GM08714 (cell line): ENCODE measurements around the gene PPP1R37.

Experiments used
- H3K4me3 ChIP-seq: fragments of 200-500 bp; sonication (Bioruptor generic); 2 replicates; pipeline ENCODE4 v1.5.1; 2014; ENCODE audit warnings: mild to moderate bottlenecking, low read length, inconsistent platforms
- ZNF274 ChIP-seq: IDR thresholded peaks from 2 replicates; pipeline ENCODE4 v1.6.1; 2012; ENCODE audit warnings: mild to moderate bottlenecking, low read depth, low read length

PPP1R37 gene

DNA sequence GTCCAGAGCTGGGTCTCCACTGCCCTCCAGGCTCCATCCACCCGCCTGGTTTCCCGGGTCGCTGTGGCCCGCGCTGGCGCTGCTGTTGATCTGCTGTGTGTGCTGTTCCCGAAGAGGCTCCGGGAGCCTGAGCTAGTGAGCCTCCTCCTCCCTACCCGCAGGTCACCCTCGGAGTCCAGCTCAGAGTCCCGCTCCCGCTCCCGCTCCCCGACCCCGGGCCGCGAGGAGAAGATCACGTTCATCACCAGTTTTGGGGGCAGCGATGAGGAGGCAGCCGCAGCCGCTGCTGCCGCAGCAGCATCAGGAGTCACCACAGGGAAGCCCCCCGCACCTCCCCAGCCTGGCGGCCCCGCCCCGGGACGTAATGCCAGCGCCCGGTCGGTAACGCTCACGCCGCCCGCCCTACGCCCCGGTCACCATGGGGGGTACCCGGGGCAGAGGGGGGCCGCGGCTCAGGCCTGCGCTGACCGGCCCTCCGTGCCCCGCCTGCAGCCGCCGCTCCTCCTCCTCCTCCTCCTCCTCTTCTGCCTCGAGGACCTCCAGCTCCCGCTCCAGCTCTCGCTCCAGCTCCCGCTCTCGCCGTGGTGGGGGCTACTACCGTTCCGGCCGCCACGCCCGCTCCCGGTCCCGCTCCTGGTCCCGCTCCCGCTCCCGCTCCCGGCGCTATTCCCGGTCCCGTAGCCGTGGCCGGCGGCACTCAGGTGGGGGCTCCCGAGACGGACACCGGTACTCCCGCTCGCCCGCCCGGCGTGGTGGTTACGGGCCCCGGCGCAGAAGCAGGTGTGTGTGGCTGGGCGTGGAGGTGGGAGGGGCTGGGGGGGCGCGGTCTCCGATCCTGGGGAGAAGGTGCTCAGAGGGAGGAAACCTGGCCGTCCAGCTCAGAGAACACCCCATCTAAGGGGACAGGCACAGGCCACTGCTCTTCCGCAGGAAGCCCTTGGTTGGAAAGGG, 28.9 kb upstream of the PPP1R37 start:
- no peak overlapping the region for H3K4me3 ChIP-seq
- TF ChIP-seq ZNF274: no peak

DNA sequence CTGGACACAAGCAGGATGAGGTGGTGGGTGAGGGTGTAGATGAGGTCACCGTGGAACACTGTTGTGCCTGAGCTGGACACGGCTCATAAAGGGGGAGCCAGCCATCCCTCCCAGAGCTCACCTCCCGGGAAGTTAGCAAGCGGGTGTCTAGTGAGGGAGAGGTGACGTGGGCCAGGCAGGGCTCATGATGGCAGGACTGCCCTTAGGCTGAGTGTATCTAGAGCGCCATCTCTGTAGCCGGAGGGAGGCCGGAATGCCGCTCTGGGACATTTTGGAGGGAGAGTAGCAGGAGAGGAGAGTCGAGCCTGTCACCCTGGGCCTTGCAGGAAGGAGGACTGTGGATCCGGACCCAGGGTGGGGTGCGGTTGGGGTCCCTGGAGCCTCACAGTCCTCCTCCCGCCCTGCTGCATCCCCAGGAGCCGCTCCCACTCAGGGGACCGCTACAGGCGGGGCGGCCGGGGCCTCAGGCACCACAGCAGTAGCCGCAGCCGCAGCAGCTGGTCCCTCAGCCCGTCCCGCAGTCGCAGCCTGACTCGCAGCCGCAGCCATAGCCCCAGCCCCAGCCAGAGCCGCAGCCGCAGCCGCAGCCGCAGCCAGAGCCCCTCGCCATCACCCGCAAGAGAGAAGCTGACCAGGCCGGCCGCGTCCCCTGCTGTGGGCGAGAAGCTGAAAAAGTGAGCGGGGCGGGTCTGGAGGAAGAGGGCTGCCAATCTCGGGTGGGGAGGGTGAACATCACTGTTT, 25.9 kb upstream of the PPP1R37 start:
- no peak for TF ChIP-seq ZNF274
- no peak overlapping the region for H3K4me3 ChIP-seq

DNA sequence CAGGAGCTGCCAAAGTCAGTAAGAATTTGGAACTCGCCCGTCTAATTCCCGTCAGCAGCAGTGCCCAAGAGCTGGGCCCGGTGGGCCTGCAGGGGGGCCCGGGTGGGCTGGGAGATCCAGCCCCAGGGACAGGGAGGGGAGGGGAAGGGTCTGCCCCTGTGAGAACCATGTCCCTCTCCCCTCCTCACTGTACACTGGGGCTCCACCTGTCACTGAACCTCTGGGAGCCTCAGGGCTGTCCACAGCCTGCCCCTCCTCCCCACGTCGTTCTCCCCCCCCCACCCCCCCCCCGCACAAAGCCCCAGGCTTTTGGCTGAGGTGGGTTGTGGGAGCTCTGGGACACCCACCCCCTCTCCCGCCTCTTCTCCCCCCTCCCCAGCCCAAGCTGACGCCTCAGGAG, 24.9 kb upstream of the PPP1R37 start:
- no peak for TF ChIP-seq ZNF274
- no peak overlapping the region for H3K4me3 ChIP-seq

DNA sequence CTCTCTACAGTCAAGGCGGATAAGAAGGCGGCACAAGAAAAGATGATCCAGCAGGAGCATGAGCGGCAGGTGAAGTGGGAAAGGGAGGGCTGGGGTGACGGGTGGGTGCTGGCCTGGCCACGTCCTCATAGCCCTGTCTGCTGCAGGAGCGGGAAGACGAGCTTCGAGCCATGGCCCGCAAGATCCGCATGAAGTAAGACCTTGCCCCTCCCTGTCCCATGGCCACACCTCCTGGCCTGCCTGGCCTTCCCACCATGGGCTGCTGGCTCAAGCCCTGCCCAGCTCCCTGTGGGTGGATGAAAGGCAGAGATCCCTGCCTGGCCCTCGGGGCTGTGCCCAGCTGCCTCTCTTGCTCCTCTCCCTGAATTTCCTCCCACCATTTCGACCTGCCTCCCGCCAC, 23.9 kb upstream of the PPP1R37 start:
- TF ChIP-seq ZNF274: no peak
- no peak overlapping the region for H3K4me3 ChIP-seq

DNA sequence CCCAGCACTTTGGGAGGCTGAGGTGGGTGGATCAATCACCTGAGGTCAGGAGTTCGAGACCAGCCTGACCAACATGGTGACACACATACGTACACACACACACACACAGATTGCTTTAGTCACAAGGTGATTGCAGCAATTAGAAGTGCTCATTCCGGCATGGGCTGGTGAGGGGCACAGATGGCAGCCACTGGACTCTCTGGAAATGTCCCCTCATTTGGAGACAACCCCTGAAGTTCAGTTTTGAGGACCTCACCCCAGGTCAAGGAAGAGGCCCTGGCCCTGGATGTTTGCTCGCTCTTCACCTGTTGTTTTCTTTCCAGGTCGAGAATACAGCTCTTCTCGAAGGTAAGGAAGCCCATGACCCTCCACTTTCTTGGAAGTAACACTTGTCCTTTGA, 22.8 kb upstream of the PPP1R37 start:
- H3K4me3 ChIP-seq: no peak overlapping the region
- no peak for TF ChIP-seq ZNF274

DNA sequence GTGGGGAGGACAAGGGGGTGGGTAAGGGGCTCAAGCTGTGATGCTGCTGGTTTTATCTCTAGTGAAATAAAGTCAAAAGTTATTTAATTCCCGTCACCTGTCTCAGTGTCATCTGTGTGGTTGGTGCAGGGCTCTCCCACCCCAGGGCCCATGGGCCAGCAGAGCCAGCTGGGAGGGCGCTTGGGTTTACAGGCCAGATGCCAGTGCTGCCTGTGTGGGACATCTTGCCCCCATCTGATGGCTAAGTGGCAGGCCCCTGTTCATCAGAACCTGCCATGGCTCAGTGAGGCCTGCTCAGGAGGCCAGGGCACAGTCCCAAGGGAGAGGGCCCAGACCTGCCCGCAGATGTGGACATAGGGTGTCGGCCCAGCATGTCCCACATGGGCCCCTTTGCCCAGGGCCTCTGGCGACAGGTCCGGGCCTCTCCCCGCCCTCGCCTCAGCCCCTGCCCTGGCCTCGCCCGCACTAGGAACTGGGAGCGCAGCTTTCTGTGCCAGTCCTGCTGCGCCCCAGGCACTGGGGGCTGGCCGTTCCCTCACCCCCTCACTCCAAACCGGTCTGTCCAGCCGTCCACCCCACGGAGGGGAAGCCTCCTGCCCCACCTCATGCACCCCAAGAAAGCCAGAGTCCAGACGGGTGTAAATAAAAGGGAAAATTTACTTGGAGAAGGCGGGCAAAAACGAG, 22.0 kb upstream of the PPP1R37 start:
- H3K4me3 ChIP-seq: no peak overlapping the region
- TF ChIP-seq ZNF274: no peak

DNA sequence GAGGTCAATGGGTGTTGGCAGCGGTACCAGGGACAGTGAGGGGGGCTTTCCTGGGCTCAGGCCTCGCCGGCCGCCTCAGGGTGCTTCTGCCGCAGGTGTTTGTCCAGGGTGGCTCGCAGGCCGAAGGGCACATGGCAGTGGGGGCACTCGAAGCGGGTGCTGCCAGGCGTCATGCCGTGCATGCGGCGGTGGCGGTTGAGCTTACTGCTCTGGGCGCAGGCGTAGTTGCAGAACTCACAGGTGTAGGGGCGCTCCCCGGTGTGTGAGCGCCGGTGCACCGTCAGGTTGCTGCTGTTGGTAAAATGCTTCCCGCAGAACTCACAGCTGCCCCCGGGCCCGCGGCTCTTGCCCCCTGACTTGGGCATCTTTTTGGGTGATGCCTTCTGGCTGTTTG, 21.4 kb upstream of the PPP1R37 start:
- no peak overlapping the region for H3K4me3 ChIP-seq
- no peak for TF ChIP-seq ZNF274

DNA sequence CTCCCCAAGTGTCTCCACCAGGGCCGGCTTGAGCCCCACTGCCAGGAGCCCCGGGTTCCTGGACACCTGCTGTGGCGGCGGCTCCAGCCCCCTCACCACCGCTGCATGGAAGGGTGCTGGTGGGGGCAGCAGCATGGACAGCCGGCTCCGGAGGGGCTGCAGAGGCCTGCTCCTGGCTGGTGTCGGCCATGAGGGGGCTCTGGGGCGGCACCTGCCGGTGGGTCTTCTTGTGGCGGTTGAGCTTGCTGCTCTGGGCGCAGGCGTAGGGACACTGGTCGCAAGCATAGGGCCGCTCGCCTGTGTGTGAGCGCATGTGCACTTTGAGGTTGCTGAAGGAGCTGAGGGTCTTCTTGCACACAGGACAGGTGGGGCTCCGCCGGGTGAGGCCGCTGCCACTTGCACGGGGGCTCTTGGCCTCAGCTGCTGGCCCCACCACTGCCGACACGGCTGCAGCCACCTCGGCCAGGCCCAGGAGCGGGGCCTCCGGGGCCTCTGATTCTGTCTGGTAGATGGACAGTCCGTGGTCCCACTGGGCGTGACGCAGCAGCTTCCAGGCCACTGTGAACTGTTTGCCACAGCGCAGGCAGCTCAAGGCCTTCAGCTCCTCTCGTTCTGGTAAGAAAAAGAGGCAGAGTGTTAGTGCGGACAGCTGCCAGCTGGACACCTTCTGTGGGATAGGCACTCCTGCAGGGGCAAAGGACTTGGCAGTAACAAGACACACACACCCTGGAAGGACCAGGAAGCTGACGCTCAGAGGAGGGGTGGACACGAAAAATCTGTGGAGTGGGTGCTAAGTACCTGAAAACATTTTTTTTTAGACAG, 20.8 kb upstream of the PPP1R37 start:
- H3K4me3 ChIP-seq: no peak overlapping the region
- TF ChIP-seq ZNF274: no peak

DNA sequence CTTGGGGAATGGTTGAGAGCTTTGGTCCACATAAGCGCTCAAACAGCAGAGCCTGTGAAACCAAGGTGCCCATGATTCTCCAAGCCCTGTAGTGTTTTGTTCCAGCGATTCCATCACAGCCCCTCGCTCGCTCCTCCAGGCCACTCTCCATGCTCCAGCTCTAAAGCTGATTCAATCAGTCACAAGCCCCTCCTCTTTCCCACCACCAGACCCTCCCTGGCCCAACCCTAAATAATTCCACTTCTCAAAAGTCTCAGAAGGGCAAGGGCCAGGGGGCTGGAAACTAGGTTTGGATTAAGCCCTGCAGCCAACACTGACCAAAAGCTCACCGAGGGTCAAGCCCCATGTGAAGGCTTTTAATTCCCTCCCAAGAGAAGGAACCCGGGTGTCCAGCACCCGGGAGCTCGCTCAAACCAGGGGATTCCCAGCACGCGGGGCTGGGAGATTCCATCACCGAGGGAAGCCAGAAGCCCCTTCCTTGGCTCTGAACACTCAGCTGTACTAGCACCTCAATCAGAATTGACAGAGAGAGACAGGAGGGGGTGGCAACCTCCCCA, 18.2 kb upstream of the PPP1R37 start:
- TF ChIP-seq ZNF274: no peak
- H3K4me3 ChIP-seq: peak overlapping the region; percentile 64; the same call in 1 of the 2 replicates

DNA sequence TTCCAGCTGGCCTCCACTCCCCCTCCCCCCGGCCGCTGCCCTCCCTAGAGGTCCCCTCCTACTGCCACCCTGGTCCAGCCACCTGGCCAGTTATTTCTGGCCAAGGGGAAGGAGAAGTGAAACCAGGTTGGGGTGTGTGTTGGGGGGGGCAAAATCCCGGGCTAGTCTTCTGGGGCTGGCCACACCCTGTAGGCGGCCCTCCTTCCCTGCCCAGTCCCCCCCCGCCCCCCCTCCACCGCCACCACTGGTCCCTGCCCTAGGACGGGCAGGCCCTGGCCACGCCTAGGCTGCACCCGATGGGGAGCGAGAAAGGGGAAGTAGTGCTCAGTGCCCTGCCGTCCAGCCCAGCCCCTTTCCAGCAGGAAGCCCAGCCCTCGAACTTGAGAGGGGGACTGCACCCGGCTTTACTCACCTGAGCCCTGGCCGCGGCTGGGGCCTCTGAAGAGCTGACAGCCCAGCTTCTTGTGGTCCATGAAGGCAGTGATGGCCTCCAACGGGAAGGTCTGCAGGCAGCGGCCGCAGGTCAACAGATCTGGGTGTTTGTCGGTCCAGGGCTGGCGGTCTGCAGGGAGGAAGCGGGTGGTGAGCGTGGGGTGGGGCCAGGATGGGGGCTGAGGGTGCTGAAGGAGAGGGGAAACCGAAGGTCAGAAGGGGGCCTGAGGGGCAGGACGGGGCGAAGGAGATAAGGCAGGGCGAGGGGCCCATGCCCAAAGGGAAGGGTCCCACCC, 17.5 kb upstream of the PPP1R37 start:
- H3K4me3 ChIP-seq: peak overlapping the region; percentile 79

DNA sequence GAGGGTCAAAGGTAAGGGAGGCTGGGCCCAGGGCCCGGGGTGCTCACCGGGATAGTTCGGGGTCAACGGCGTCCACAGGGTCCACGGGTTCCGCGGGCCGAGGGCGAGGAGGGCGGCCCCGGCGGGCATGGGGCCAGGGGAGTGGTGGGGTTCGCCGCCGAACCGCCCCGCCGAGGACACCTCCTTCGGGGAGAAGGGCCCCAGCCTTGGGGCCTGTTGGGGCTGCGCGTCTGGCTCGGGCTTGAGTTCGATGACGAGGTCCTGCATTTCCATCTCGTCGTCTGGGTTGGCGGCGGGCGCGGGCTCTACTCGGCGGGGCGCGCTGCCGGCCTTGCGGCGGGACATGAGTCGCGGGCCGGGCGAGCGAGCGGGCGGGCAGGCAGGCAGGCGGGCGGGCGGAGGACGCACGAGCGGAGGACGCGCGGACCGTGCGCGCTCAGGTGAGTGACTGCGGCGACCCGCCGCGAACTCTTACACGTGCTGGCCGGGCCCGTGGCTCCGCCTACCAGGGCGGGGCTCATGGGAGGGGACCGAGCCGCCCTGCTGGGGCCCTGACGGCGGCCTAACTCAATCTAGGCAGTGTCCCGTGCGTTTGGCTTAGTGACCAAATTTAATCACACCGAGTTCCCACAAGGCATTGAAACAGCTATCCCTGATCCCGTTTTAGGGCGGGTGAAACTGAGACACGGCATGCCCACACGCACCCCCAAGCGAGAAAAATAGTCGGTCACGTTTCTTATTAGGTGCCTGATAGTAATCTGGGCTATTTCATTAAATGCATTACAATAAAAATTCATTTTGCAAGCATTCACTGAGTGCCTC, 16.7 kb upstream of the PPP1R37 start, which contains the start of gene ZNF296:
ZNF296 (minus strand) TSS at position 450 of the 822 bp plus-strand sequence; CDS start at position 345, 105 bp downstream.
- TF ChIP-seq ZNF274: no peak
- H3K4me3 ChIP-seq: peak within 1 kb of the TSS; percentile 79

More for the DNA sequence above, 17.5 kb upstream of the PPP1R37 start:
- no peak for TF ChIP-seq ZNF274
